Measurements from ENCODE around the gene TBCB. TPM values are rescaled to one million over a fixed set of nuclear protein-coding genes. Genes with fewer than 3 reads are reported as not detected.

The TBCB gene
- total RNA-seq, 1 experiment from 2014 or later = 141 TPM

GRCh38 chr19:36073121-36073876 lies 42.0 kb upstream of the TBCB start:
- H3K4me2 ChIP-seq (ENCODE audit: low read length) = no peak overlapping the region
- intact Hi-C loops (cut with micrococcal nuclease) = loop anchor here (5.0 kb wide), 1 partner anchor 44 kb away; the partner anchor contains the start of gene TBCB
- POLR2A ChIA-PET = no interaction called here

GRCh38 chr19:36079389-36079945 lies 35.8 kb upstream of the TBCB start:
- no peak overlapping the region for H3K4me2 ChIP-seq (ENCODE audit: low read length)
- no peaks in the 10 kb centered on the region for H3K9me3 ChIP-seq (ENCODE audit: control insufficient read depth in 1 of 2, insufficient read depth in 1 of 2, low read depth in 1 of 2, low read length in 2 of 2)
- DNase-seq (ENCODE audit: low read depth, low spot score) = no peak
- intact Hi-C loops (cut with micrococcal nuclease) = no loop called here
- no peaks in the 10 kb centered on the region for H3K27me3 ChIP-seq (ENCODE audit: insufficient read depth, low read length)
- no TSS peak for BruUV-seq (replicated peaks)
- ChIA-PET CTCF (no interaction called here), RAD21 (ENCODE audit: low non-redundant PET in 1 of 2, low total read pairs in 2 of 2, uncharacterized antibody in 2 of 2, unreplicated experiment in 2 of 2) (no interaction called here), POLR2A (no interaction called here)
- no peak for ATAC-seq
- no peak overlapping the region for H3K9ac ChIP-seq (ENCODE audit: low read length)
- no peaks in the 10 kb centered on the region for H4K20me1 ChIP-seq (ENCODE audit: insufficient read depth)
- H3K27ac ChIP-seq (ENCODE audit: low read depth, low read length) = no peak overlapping the region
- no peaks in the 10 kb centered on the region for H3K4me1 ChIP-seq (ENCODE audit: control insufficient read depth in 1 of 2, insufficient read depth in 2 of 2, low read length in 2 of 2)
- no peak overlapping the region for H2AFZ ChIP-seq (ENCODE audit: low read depth, low read length, poor library complexity, severe bottlenecking)
- H3K4me3 ChIP-seq (replicated peaks in 1 of 2; ENCODE audit: low read depth in 1 of 2, low read length in 2 of 2) = no peak overlapping the region
- peaks cover 20 to 40% of the 10 kb centered on the region in 2 experiments for H3K36me3 ChIP-seq (ENCODE audit: control insufficient read depth in 1 of 2, insufficient read depth in 2 of 2, low read length in 2 of 2)
- H3K9me2 ChIP-seq (ENCODE audit: insufficient read depth) = no peaks in the 10 kb centered on the region
- H3K79me2 ChIP-seq (ENCODE audit: insufficient read depth, low read length) = no peaks in the 10 kb centered on the region
- no peak for TF ChIP-seq JUND (IDR thresholded peaks at IDR 0.05)
- TF ChIP-seq RAD21 (IDR thresholded peaks at IDR 0.05; ENCODE audit: low read depth) = no peak
- no peak for TF ChIP-seq REST (IDR thresholded peaks at IDR 0.05; ENCODE audit: low read depth)
- no peak for TF ChIP-seq ZFX (IDR thresholded peaks at IDR 0.05)
- TF ChIP-seq CEBPB (IDR thresholded peaks at IDR 0.05; ENCODE audit: low read depth) = no peak
- TF ChIP-seq FOSL1 (IDR thresholded peaks at IDR 0.05; ENCODE audit: low read depth) = no peak
- no peak for TF ChIP-seq TCF7L2 (IDR thresholded peaks at IDR 0.05; ENCODE audit: borderline replicate concordance, extremely low read depth, insufficient read depth, insufficient read length)
- TF ChIP-seq ATF3 (IDR thresholded peaks at IDR 0.05) = no peak
- TF ChIP-seq ZBTB33 (IDR thresholded peaks at IDR 0.05; ENCODE audit: extremely low read depth, insufficient replicate concordance, low read length) = no peak
- no peak for TF ChIP-seq CBX3 (IDR thresholded peaks at IDR 0.05; ENCODE audit: low read depth)
- TF ChIP-seq EZH2phosphoT487 (IDR thresholded peaks at IDR 0.05; ENCODE audit: borderline replicate concordance) = no peak
- no peak for TF ChIP-seq ZNF274 (IDR thresholded peaks at IDR 0.05; ENCODE audit: low read depth, low read length)

More at GRCh38 chr19:36073121-36073876, 42.0 kb upstream of the TBCB start:
- H3K4me1 ChIP-seq (ENCODE audit: control insufficient read depth in 1 of 2, insufficient read depth in 2 of 2, low read length in 2 of 2) = peaks cover 14 to 17% of the 10 kb centered on the region in 2 experiments
- H3K4me3 ChIP-seq (replicated peaks in 1 of 2; ENCODE audit: low read depth in 1 of 2, low read length in 2 of 2) = no peak overlapping the region
- DNase-seq (ENCODE audit: low read depth, low spot score) (no peak), ATAC-seq (no peak)
- H4K20me1 ChIP-seq (ENCODE audit: insufficient read depth) = peaks cover 13% of the 10 kb centered on the region; the same call in 1 of the 2 replicates
- ChIA-PET RAD21 (ENCODE audit: low non-redundant PET in 1 of 2, low total read pairs in 2 of 2, uncharacterized antibody in 2 of 2, unreplicated experiment in 2 of 2) (no interaction called here), CTCF (no interaction called here)
- H3K36me3 ChIP-seq (ENCODE audit: control insufficient read depth in 1 of 2, insufficient read depth in 2 of 2, low read length in 2 of 2) = peaks cover 9 to 26% of the 10 kb centered on the region in 2 experiments
- BruUV-seq (replicated peaks) = no TSS peak
- TF ChIP-seq RAD21 (IDR thresholded peaks at IDR 0.05; ENCODE audit: low read depth) = no peak
- no peak for TF ChIP-seq YY1 (IDR thresholded peaks at IDR 0.05; ENCODE audit: extremely low read depth, insufficient replicate concordance, low read depth, low read length)
- no peak for TF ChIP-seq EGR1 (IDR thresholded peaks at IDR 0.05; ENCODE audit: low read depth)
- TF ChIP-seq SIN3A (IDR thresholded peaks at IDR 0.05; ENCODE audit: low read depth) = no peak
- H3K9ac ChIP-seq (ENCODE audit: low read length) = no peak overlapping the region
- no peaks in the 10 kb centered on the region for H3K9me2 ChIP-seq (ENCODE audit: insufficient read depth)
- no peak overlapping the region for H2AFZ ChIP-seq (ENCODE audit: low read depth, low read length, poor library complexity, severe bottlenecking)
- no peaks in the 10 kb centered on the region for H3K9me3 ChIP-seq (ENCODE audit: control insufficient read depth in 1 of 2, insufficient read depth in 1 of 2, low read depth in 1 of 2, low read length in 2 of 2)
- no peak overlapping the region for H3K27ac ChIP-seq (ENCODE audit: low read depth, low read length)
- H3K27me3 ChIP-seq (ENCODE audit: insufficient read depth, low read length) = no peaks in the 10 kb centered on the region
- no peaks in the 10 kb centered on the region; the same call in 1 of the 2 replicates for H3K79me2 ChIP-seq (ENCODE audit: insufficient read depth, low read length)
